Endodermal cell (in vitro differentiated cells): ENCODE results near the gene TNFRSF9. TPM values are rescaled to one million over a fixed set of nuclear protein-coding genes. Genes with fewer than 3 reads are reported as not detected.
"Not testable (repeated sequence)": the region's sequence is repeated elsewhere in the genome, so short reads cannot be mapped to it uniquely, and the experiment has no call there.

Experiments used
- DNase-seq: peaks from one replicate; pipeline ENCODE4 v3.0.0-alpha.2; 2017
- H3K27ac ChIP-seq: 2 replicates; pipeline ENCODE4 v1.5.1; 2013; ENCODE audit warnings: mild to moderate bottlenecking, low read depth, low read length, moderate library complexity
- H3K27me3 ChIP-seq: 2 replicates; pipeline ENCODE4 v1.6.1; 2013; ENCODE audit warnings: mild to moderate bottlenecking, low read length, moderate library complexity; ENCODE audit not compliant: insufficient read depth, control insufficient read depth, poor library complexity, severe bottlenecking
- H3K36me3 ChIP-seq: 2 replicates; pipeline ENCODE4 v1.7.0; 2013; ENCODE audit warnings: mild to moderate bottlenecking, low read length, moderate library complexity; ENCODE audit not compliant: control insufficient read depth, insufficient read depth
- H3K4me1 ChIP-seq: one replicate; pipeline ENCODE4 v1.7.0; 2013; ENCODE audit warnings: low read length; ENCODE audit not compliant: control insufficient read depth, insufficient read depth
- H3K4me3 ChIP-seq: 2 replicates; pipeline ENCODE4 v1.5.1; 2013; ENCODE audit warnings: mild to moderate bottlenecking, low read length, moderate library complexity
- H3K9ac ChIP-seq: 2 replicates; pipeline ENCODE4 v1.6.1; 2013; ENCODE audit warnings: mild to moderate bottlenecking, low read length, moderate library complexity; ENCODE audit not compliant: poor library complexity, severe bottlenecking; ENCODE audit errors: extremely low read depth
- H3K9me3 ChIP-seq: 2 replicates; pipeline ENCODE4 v1.6.1; 2013; ENCODE audit warnings: mild to moderate bottlenecking, low read length, moderate library complexity; ENCODE audit not compliant: control insufficient read depth
- H3K27ac Mint-ChIP-seq: 2 replicates; pipeline ENCODE4 v1.8.0; 2020; ENCODE audit warnings: mixed read lengths
- H3K27me3 Mint-ChIP-seq: 2 replicates; pipeline ENCODE4 v1.8.0; 2021; ENCODE audit warnings: mild to moderate bottlenecking, mixed read lengths; ENCODE audit not compliant: insufficient read depth
- H3K36me3 Mint-ChIP-seq: 2 replicates; pipeline ENCODE4 v1.8.0; 2020; ENCODE audit warnings: low read depth, mixed read lengths
- H3K4me1 Mint-ChIP-seq: 2 replicates; pipeline ENCODE4 v1.8.0; 2020; ENCODE audit warnings: mixed read lengths
- H3K4me3 Mint-ChIP-seq: 2 replicates; pipeline ENCODE4 v1.8.0; 2020; ENCODE audit warnings: mild to moderate bottlenecking, moderate library complexity, mixed read lengths
- H3K9me3 Mint-ChIP-seq: 2 replicates; pipeline ENCODE4 v1.8.0; 2020; ENCODE audit warnings: mild to moderate bottlenecking, mixed read lengths
- WGBS, 2 experiments: methylation state at CpG; one replicate each; pipeline versions ENCODE4 v1.1.5 to v1.1.7; 2013; ENCODE audit warnings: missing lambda C conversion rate in 2 of 2, mixed read lengths in 1 of 2; ENCODE audit not compliant: insufficient coverage in 1 of 2, insufficient read length in 1 of 2; 5-methylcytosine and 5-hydroxymethylcytosine counted together
- total RNA-seq, 2 donors: library from RNA; stranded (reverse); fragmentation: NEBNext Ultra II Directional in 1 of 2; extraction: Animal tissue kit (Norgen Biotek cat#: 25700) in 1 of 2; gene quantifications; 2 replicates in 1 of 2; 3 replicates in 1 of 2; pipeline ENCODE4 v1.2.1, GENCODE V29; 2021
- TF ChIP-seq, protein P1 (sequence below): fragments of 200-600 bp; sonication (generic); conservative IDR thresholded peaks from 2 replicates; pipeline ENCODE4 v1.5.0; 2021; ENCODE audit warnings: antibody characterized with exemption, mild to moderate bottlenecking

The TNFRSF9 gene
- total RNA-seq, 2 donors from 2014 or later, result not detected

- H3K4me1 ChIP-seq, result no peaks in the 10 kb centered on the region
- no peak for DNase-seq
- H3K27me3 Mint-ChIP-seq, result no peaks in the 10 kb centered on the region
- H3K4me1 Mint-ChIP-seq, result no peaks in the 10 kb centered on the region
- H3K4me3 Mint-ChIP-seq, result no peak overlapping the region
- H3K9me3 Mint-ChIP-seq, result no peaks in the 10 kb centered on the region
- 96% methylated on average over 5 of the region's 5 CpGs; no CpG with 5 or more reads in 1 of the 2 experiments for WGBS, 2 experiments
- H3K9me3 ChIP-seq, result no peaks in the 10 kb centered on the region
- TF ChIP-seq, protein P1, sequence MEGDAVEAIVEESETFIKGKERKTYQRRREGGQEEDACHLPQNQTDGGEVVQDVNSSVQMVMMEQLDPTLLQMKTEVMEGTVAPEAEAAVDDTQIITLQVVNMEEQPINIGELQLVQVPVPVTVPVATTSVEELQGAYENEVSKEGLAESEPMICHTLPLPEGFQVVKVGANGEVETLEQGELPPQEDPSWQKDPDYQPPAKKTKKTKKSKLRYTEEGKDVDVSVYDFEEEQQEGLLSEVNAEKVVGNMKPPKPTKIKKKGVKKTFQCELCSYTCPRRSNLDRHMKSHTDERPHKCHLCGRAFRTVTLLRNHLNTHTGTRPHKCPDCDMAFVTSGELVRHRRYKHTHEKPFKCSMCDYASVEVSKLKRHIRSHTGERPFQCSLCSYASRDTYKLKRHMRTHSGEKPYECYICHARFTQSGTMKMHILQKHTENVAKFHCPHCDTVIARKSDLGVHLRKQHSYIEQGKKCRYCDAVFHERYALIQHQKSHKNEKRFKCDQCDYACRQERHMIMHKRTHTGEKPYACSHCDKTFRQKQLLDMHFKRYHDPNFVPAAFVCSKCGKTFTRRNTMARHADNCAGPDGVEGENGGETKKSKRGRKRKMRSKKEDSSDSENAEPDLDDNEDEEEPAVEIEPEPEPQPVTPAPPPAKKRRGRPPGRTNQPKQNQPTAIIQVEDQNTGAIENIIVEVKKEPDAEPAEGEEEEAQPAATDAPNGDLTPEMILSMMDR, result no peak
- no peaks in the 10 kb centered on the region for H3K36me3 ChIP-seq
- H3K4me3 ChIP-seq, result no peak overlapping the region
- no peak overlapping the region for H3K27ac Mint-ChIP-seq
- H3K27me3 ChIP-seq, result no peaks in the 10 kb centered on the region
- H3K9ac ChIP-seq, result no peak overlapping the region
- H3K36me3 Mint-ChIP-seq, result no peaks in the 10 kb centered on the region
- H3K27ac ChIP-seq, result no peak overlapping the region
These were observed 20.8 kb downstream of the TNFRSF9 start for GRCh38 chr1:7919880-7920279.

DNA sequence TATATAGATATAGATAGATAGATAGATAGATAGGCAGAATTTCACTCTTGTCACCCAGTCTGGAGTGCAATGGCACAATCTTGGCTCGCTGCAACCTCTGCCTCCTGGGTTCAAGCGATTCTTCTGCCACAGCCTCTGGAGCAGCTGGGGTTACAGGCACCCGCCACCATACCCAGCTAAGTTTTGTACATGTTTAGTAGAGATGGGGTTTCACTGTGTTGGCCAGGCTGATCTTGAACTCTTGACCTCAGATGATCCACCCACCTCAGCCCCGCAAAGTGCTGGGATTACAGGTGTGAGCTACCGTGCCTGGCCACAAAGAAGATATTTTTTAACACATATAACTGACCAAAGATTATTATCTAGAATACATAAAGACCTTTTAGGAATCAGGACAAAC is 22.7 kb downstream of the TNFRSF9 start:
- H3K27ac Mint-ChIP-seq, H3K9ac ChIP-seq, H3K27me3 ChIP-seq, H3K4me3 ChIP-seq, DNase-seq, H3K4me3 Mint-ChIP-seq, H3K9me3 Mint-ChIP-seq, H3K27me3 Mint-ChIP-seq, H3K4me1 ChIP-seq, H3K27ac ChIP-seq, H3K9me3 ChIP-seq, H3K36me3 ChIP-seq, H3K36me3 Mint-ChIP-seq: not testable (repeated sequence)
- H3K4me1 Mint-ChIP-seq, result peaks cover 10% of the 10 kb centered on the region
- 93 to 100% methylated on average over 1 to 5 of the region's 5 CpGs for WGBS, 2 experiments

GRCh38 chr1:7916501-7916830 is 24.2 kb downstream of the TNFRSF9 start:
- Histone ChIP-seq H3K36me3 (no peaks in the 10 kb centered on the region), H3K4me1 (no peaks in the 10 kb centered on the region), H3K27me3 (no peaks in the 10 kb centered on the region), H3K9ac (no peak overlapping the region), H3K4me3 (no peak overlapping the region), H3K9me3 (no peaks in the 10 kb centered on the region), H3K27ac (no peak overlapping the region)
- no peaks in the 10 kb centered on the region for H3K9me3 Mint-ChIP-seq
- DNase-seq, result no peak
- H3K27me3 Mint-ChIP-seq, result no peaks in the 10 kb centered on the region
- H3K4me1 Mint-ChIP-seq, result peaks cover 15% of the 10 kb centered on the region
- H3K27ac Mint-ChIP-seq, result no peak overlapping the region
- TF ChIP-seq, protein P1, result no peak
- WGBS, 2 experiments, result 97 to 100% methylated on average over 1 to 2 of the region's 2 CpGs
- H3K4me3 Mint-ChIP-seq, result no peak overlapping the region
- no peaks in the 10 kb centered on the region for H3K36me3 Mint-ChIP-seq

GRCh38 chr1:7915826-7916500 is 24.7 kb downstream of the TNFRSF9 start:
- no peaks in the 10 kb centered on the region for H3K4me1 ChIP-seq
- TF ChIP-seq, protein P1, result no peak
- Mint-ChIP-seq H3K9me3 (no peaks in the 10 kb centered on the region), H3K27me3 (no peaks in the 10 kb centered on the region), H3K4me3 (no peak overlapping the region), H3K4me1 (peaks cover 15% of the 10 kb centered on the region), H3K27ac (no peak overlapping the region), H3K36me3 (no peaks in the 10 kb centered on the region)
- no peak overlapping the region for H3K27ac ChIP-seq
- WGBS, 2 experiments, result 93% methylated on average over 5 of the region's 5 CpGs; no CpG with 5 or more reads in 1 of the 2 experiments
- no peaks in the 10 kb centered on the region for H3K9me3 ChIP-seq
- H3K27me3 ChIP-seq, result no peaks in the 10 kb centered on the region
- DNase-seq, result no peak
- no peak overlapping the region for H3K9ac ChIP-seq
- H3K36me3 ChIP-seq, result no peaks in the 10 kb centered on the region
- no peak overlapping the region for H3K4me3 ChIP-seq
